Measurements from ENCODE around the gene TXN. TPM values are rescaled to one million over a fixed set of nuclear protein-coding genes. Genes with fewer than 3 reads are reported as not detected.

The TXN gene
- total and polyA plus RNA-seq, 2 of the 4 experiments (the other 2 are of a cell fraction) = 277 to 578 TPM

GRCh38 chr9:110244616-110245015 lies 11.7 kb downstream of the TXN start:
- H4K20me1 ChIP-seq (ENCODE audit: insufficient read depth, low read length) = peaks cover 35% of the 10 kb centered on the region
- H3K27ac ChIP-seq (ENCODE audit: insufficient read depth, low read length) = no peak overlapping the region
- intact Hi-C loops (cut with micrococcal nuclease) (no loop called here), in situ Hi-C loops (cut with MboI; ENCODE audit: low sequenced_read_pairs) (no loop called here), dilution Hi-C loops (cut with HindIII; ENCODE audit: low sequenced_read_pairs, unreplicated experiment) (no loop called here)
- H3K27me3 ChIP-seq (ENCODE audit: control insufficient read depth, insufficient read depth, low read length) = no peaks in the 10 kb centered on the region
- no peak overlapping the region for H3K56ac ChIP-seq (ENCODE audit: extremely low read depth, insufficient read depth, low read length)
- no TSS peak for BruUV-seq (replicated peaks)
- H4K91ac ChIP-seq (ENCODE audit: insufficient read depth, low read depth, low read length) = no peak overlapping the region
- H3K4ac ChIP-seq (ENCODE audit: low read depth, low read length) = no peak overlapping the region
- H2BK5ac ChIP-seq (ENCODE audit: low read depth, low read length, poor library complexity, severe bottlenecking) = no peak overlapping the region
- no peak overlapping the region for H4K5ac ChIP-seq (ENCODE audit: low read depth, low read length)
- no peak overlapping the region for H3K14ac ChIP-seq (replicated peaks; ENCODE audit: low read depth, low read length)
- no peak overlapping the region for H2BK120ac ChIP-seq (ENCODE audit: low read depth, low read length)
- H2BK20ac ChIP-seq (ENCODE audit: low read depth, low read length) = no peak overlapping the region
- no peak for DNase-seq
- H4K8ac ChIP-seq (ENCODE audit: low read depth in 2 of 2, low read length in 2 of 2) = no peak overlapping the region
- H3K18ac ChIP-seq (ENCODE audit: low read depth, low read length) = no peak overlapping the region
- peaks cover 23 to 43% of the 10 kb centered on the region in 2 experiments for H3K79me1 ChIP-seq (ENCODE audit: low read depth in 1 of 2, low read length in 2 of 2)
- H2AK9ac ChIP-seq (replicated peaks; ENCODE audit: low read depth, low read length, poor library complexity) = no peak overlapping the region
- H3K23ac ChIP-seq (ENCODE audit: low read depth, low read length) = no peak overlapping the region
- POLR2A ChIA-PET (ENCODE audit: unreplicated experiment) = no interaction called here
- H2AK5ac ChIP-seq (ENCODE audit: low read depth, low read length) = no peak overlapping the region
- WGBS, 2 experiments (ENCODE audit: extremely low coverage in 2 of 2, insufficient read length in 1 of 2) = no CpG with 5 or more reads among the region's 3 CpGs
- no peaks in the 10 kb centered on the region for H3K9me3 ChIP-seq (ENCODE audit: control insufficient read depth, insufficient read depth, low read length)
- H3K36me3 ChIP-seq (ENCODE audit: control insufficient read depth, insufficient read depth, low read length) = peaks cover 47% of the 10 kb centered on the region
- no peak overlapping the region for H2AFZ ChIP-seq (replicated peaks; ENCODE audit: low read length, poor library complexity)
- H2BK15ac ChIP-seq (ENCODE audit: low read depth, low read length) = no peak overlapping the region
- peaks cover 3% of the 10 kb centered on the region for H3K4me1 ChIP-seq (ENCODE audit: control insufficient read depth, insufficient read depth, low read length)
- CTCF ChIA-PET = no interaction called here
- no peak for ATAC-seq (ENCODE audit: low read depth)
- H3K4me3 ChIP-seq (ENCODE audit: insufficient read depth, low read depth, low read length) = no peak overlapping the region
- no peak overlapping the region for H3K4me2 ChIP-seq (ENCODE audit: low read depth, low read length)
- no peak overlapping the region for H3K9ac ChIP-seq (ENCODE audit: low read depth, low read length)
- peaks cover 11% of the 10 kb centered on the region for H3K9me1 ChIP-seq (ENCODE audit: insufficient read depth, low read length)
- TF ChIP-seq NFE2L2 (IDR thresholded peaks at IDR 0.05; ENCODE audit: low read depth, low read length) (no peak), POLR2A (IDR thresholded peaks at IDR 0.05; ENCODE audit: low read depth, low read length) (no peak), RAD21 (IDR thresholded peaks at IDR 0.05; ENCODE audit: low read length) (no peak), FOS (IDR thresholded peaks at IDR 0.05; ENCODE audit: low read depth, low read length) (no peak), RFX5 (IDR thresholded peaks at IDR 0.05; ENCODE audit: low read depth, low read length) (no peak), RCOR1 (IDR thresholded peaks at IDR 0.05; ENCODE audit: insufficient replicate concordance, low read length) (no peak)

Data from IMR-90 (cell line).